Embryonic facial prominence (tissue), 1 donor: ENCODE data around the gene FAM180B.
"Not testable (repeated sequence)": the region's sequence is repeated elsewhere in the genome, so short reads cannot be mapped to it uniquely, and the experiment has no call there.

Source experiments
- DNase-seq: peaks from one replicate; pipeline ENCODE4 v3.0.0-alpha.2; 2016; ENCODE audit errors: extremely low spot score

FAM180B gene, protein sequence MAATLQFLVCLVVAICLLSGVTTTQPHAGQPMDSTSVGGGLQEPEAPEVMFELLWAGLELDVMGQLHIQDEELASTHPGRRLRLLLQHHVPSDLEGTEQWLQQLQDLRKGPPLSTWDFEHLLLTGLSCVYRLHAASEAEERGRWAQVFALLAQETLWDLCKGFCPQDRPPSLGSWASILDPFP

DNA sequence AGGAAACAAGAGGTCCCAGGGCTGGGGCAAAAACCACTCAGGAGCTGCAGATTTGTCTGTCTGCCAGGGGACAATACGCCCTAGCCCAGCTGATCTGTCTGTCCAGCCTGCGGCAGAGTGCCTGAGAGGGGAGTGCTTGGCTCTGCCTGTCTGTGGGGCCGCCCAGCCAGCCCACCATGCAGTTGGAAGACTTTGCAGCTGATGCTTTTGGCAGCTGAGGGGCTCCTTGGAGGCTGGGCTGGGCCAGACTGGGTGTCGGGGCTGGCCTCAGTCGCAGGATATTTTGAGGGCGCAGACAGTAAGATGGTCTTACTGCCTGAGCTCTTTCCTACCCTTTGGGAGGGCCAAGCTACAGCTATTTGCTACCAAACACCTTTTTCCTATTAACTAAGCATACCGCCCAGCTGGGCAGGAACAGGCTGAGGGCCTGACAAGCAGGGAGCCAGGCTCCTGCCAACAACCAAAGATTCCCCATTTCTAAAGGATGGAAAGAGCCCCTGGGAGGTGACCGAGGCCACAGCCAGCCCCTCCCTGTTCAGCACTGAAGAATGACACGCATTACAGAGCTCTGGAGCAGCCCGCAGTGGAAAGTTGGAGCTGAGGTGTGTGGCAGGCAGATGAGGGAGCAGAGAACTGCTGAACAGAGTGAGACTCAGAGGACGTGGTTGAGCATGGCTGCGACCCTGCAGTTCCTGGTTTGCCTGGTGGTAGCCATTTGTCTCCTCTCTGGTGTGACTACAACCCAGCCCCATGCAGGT is at the start of gene FAM180B:
Gene FAM180B (plus strand): TSS at position 581 of the 758 bp plus-strand sequence. CDS start 91 bp downstream, at position 672.
- no peak for DNase-seq

- no peak for DNase-seq
Measured at GRCh38 chr11:47536915-47537314, 49.6 kb upstream of the FAM180B start.

DNA sequence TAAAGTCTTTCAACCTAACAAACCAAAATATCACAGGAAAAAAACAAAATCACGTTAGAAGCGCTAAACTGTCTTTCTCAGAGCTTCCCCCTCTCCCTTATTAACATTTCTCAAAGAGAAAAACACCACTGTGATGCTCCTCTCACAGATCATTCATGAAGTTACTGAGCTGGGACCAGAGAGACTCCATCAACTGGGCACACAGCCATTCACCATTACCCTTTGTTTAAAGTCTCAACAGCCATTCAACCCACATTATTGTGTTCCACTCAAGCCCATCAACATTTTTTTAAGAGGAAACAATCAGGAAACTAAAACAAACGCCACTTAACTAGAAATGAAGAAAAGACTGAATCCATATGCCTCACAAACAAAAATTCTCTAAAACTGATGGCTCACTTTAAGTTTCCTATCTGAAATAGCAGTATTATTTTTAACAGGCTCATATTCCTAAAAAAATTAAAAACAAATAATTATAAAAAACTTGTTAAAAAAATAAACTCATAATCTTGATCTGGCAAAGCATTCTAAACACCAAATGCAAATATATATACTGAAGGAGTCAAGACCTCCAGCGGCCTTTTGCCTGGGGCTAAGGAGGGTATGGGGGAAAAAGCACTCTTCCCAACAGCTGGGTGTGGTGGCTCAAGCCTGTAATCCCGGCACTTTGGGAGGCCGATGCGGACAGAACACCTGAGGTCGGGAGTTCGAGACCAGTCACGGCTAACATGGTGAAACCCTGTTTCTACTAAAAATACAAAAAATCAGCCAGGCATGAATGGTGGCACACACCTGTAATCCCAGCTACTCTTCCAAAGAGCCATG is 47.5 kb upstream of the FAM180B start:
- no peak for DNase-seq

GRCh38 chr11:47539681-47540039 is 46.8 kb upstream of the FAM180B start:
- DNase-seq, result no peak

- no peak for DNase-seq
Measured at GRCh38 chr11:47541070-47541469, 45.4 kb upstream of the FAM180B start.

GRCh38 chr11:47545298-47545697 is 41.2 kb upstream of the FAM180B start:
- DNase-seq, result no peak

DNA sequence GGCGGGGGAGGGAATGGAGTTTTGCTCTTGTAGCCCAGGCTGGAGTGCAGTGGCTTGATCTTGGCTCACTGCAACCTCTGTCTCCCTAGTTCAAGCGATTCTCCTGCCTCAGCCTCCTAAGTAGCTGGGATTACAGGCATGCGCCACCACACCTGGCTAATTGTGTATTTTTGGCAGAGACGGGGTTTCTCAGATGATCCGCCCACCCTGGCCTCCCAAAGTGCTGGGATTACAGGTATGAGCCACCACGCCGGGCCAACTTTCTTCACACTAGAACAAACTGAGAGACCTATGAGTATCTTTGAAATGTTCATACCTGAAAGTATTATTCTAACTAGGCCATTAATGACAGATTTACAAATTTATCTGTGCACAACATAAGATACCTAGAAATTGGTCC is 40.2 kb upstream of the FAM180B start:
- not testable (repeated sequence) for DNase-seq

GRCh38 chr11:47550288-47551047 is 36.0 kb upstream of the FAM180B start:
- DNase-seq, result no peak

DNA sequence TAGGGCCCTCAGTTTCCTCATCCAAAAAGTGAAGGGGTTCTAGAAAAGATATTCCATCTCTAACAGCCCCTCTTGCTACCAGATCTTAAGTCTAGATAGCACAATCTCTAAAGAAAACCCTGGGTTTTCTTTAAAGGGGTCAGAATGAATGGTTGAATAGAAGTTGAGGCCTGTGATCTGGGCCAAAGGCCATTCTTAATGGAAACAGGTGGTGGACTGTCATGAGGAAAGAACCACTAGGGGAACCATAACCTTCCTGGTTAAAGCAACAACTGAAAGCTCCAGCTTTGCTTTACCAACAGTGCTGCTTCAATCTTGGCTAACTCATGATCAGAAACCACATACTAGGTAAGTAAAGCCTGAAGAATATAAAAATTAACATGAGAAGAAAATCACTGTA is 35.4 kb upstream of the FAM180B start:
- DNase-seq, result no peak

DNA sequence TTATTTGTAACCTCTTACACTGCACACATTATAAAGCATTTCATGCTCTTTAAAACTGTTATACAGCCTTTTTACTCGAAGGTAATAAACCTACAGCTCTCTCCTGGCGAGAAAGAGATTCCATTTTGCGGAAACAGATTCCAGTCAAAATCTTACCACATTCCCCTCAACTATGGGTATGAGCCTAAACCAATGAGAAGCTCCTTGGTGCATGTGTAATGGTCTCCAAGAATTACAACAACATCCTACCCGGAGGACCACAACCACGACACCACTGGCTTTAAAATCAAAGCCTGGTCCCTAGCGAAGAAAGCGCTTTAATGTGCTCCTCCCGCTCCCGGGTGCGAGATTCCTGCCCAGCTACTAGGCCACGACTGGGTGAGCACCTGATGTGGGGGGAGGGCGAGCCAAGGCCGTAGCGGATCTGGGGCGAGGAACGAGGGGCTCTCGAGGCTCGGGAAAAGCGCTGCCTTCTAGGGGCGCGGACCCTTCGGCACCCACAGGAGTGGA is 34.4 kb upstream of the FAM180B start:
- DNase-seq, result no peak

- DNase-seq, result peak; percentile 67
Measured at GRCh38 chr11:47552566-47553405, 33.7 kb upstream of the FAM180B start, which contains the start of gene CELF1. Gene CELF1 (minus strand): TSS chr11:47553132. CDS start chr11:47499523, 53,609 bp downstream.

DNA sequence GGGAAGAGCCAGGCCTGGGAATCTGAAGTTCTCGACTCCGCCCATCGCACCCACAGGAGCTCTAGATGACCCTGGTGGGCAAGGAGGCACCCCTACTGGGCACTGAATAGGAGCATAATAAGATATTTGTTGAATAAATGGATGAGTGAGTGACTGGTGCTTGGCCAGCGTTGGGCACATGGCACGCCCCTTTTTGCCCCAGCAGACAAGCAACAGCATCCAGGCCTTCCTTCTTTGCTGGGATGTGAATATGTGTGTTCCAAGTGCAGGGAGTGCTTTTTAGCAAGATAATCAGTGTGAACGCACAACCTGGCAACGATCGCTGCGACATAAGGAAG is 33.1 kb upstream of the FAM180B start:
- DNase-seq, result no peak

DNA sequence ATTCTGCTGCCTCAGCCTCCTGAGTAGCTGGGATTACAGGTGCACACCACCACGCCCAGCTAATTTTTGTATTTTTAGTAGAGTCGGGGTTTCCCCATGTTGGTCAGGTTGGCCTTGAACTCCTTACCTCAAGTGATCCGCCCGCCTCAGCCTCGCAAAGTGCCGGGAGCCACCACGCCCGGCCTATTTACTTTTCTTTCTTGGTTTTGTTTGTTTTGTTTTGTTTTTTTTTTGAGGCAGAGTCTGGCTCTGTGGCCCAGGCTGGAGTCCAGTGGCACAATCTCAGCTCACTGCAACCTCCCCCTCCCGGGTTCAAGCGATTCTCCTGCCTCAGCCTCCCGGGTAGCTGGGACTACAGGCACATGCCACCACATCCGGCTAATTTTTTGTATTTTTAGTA is 29.5 kb upstream of the FAM180B start:
- not testable (repeated sequence) for DNase-seq

- DNase-seq, result no peak
Measured at GRCh38 chr11:47558695-47559094, 27.8 kb upstream of the FAM180B start.

GRCh38 chr11:47560426-47560825 is 26.1 kb upstream of the FAM180B start:
- no peak for DNase-seq

- DNase-seq, result not testable (repeated sequence)
Measured at GRCh38 chr11:47562393-47562792, 24.1 kb upstream of the FAM180B start.

DNA sequence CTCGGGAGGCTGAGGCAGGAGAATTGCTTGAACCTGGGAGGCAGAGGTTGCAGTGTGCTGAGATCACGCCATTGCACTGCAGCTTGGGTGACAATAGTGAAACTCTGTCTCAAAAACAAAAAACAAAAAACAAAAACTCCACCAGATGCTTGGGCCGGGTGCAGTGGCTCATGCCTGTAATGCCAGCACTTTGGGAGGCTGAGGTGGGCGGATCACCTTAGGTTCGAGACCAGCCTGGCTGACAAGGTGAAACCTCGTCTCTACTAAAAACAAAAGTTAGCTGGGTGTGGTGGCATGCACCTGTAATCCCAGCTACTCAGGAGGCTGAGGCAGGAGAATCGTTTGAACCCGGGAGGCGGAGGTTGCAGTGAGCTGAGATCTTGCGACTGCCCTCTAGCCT is 22.1 kb upstream of the FAM180B start:
- DNase-seq, result not testable (repeated sequence)

GRCh38 chr11:47564933-47565339 is 21.5 kb upstream of the FAM180B start:
- no peak for DNase-seq

- DNase-seq, result no peak
Measured at GRCh38 chr11:47565340-47566148, 20.9 kb upstream of the FAM180B start, which contains the start of gene PTPMT1. Gene PTPMT1 (plus strand): TSS chr11:47565599. CDS start chr11:47565623, 24 bp downstream.
